Breast epithelium (tissue), 3 donors: ENCODE data around the gene F2RL1.

Experiments
- CTCF ChIP-seq, 3 donors: fragments of 450-650 bp; IDR thresholded peaks; one replicate each; pipeline ENCODE4 v1.5.1; 2016 to 2017; ENCODE audit warnings: antibody characterized with exemption in 3 of 3, mild to moderate bottlenecking in 3 of 3, moderate library complexity in 3 of 3
- POLR2A ChIP-seq: fragments of 450-650 bp; IDR thresholded peaks from one replicate; pipeline ENCODE4 v1.6.1; 2016; ENCODE audit warnings: antibody characterized with exemption, mild to moderate bottlenecking, moderate library complexity
- POLR2AphosphoS5 ChIP-seq, 3 donors: sonication (generic); formaldehyde crosslinking; IDR thresholded peaks; one replicate each; pipeline ENCODE4 v1.6.1; 2017; ENCODE audit warnings: antibody characterized with exemption in 3 of 3

DNA sequence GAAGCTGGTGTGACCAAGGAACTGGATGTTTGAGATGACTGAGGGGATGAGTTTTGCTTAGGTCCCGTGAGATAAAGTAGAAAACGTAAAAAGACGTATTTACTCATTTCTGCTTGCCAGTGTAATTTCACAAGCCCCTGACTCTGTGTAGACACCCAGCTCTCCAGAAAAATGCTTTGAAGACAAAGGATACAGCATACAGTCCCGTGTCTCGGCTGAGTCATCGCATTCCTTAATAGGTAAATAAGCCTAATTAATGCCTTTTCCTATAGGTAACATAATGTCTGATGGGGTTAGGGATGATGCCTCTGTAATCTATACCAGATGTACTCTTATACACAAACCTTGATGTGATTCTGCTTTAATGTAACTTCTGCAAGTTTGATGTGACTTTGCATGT is 51.2 kb downstream of the F2RL1 start:
- TF ChIP-seq CTCF (IDR thresholded peaks at IDR 0.05) (no peak), POLR2AphosphoS5 (IDR thresholded peaks at IDR 0.05) (no peak), POLR2A (no peak)
